HCT116 (cell line): ENCODE results near the gene GOLGA6A.

ENCODE experiments used
- CEBPB ChIP-seq: IDR thresholded peaks from 2 replicates; pipeline ENCODE4 v1.6.1; 2012; ENCODE audit warnings: low read depth
- EGR1 ChIP-seq: IDR thresholded peaks from 2 replicates; pipeline ENCODE4 v1.6.1; 2012; ENCODE audit warnings: low read depth
- EZH2 ChIP-seq: fragments of 200-600 bp; sonication (generic); IDR thresholded peaks from 2 replicates; pipeline ENCODE4 v1.6.1; 2017; ENCODE audit warnings: antibody characterized with exemption, mixed run types
- EZH2phosphoT487 ChIP-seq: fragments of 200-600 bp; IDR thresholded peaks from 2 replicates; pipeline ENCODE4 v1.6.1; 2018; ENCODE audit warnings: antibody characterized with exemption, borderline replicate concordance
- JUND ChIP-seq: IDR thresholded peaks from 2 replicates; pipeline ENCODE4 v1.6.1; 2012
- POLR2A ChIP-seq: IDR thresholded peaks from 2 replicates; pipeline ENCODE4 v1.7.0; 2011; ENCODE audit warnings: borderline replicate concordance; ENCODE audit not compliant: insufficient read depth, insufficient read length; ENCODE audit errors: extremely low read depth
- POLR2AphosphoS5 ChIP-seq: IDR thresholded peaks from 2 replicates; pipeline ENCODE4 v1.6.1; 2011; ENCODE audit warnings: mild to moderate bottlenecking, low read depth, low read length, moderate library complexity
- SP1 ChIP-seq: IDR thresholded peaks from 2 replicates; pipeline ENCODE4 v1.6.1; 2012; ENCODE audit warnings: low read depth
- SRF ChIP-seq: IDR thresholded peaks from 2 replicates; pipeline ENCODE4 v1.6.1; 2012; ENCODE audit warnings: low read depth
- TF ChIP-seq, protein P1 (sequence below), 3 experiments: fragments of 200-600 bp in 1 of 3; sonication (generic) in 1 of 3; IDR thresholded peaks in 2 of 3; conservative IDR thresholded peaks in 1 of 3; 2 replicates each; pipeline ENCODE4 v1.5.1; 2012 to 2017; ENCODE audit warnings: low read depth in 2 of 3, low read length in 2 of 3, antibody characterized with exemption in 1 of 3, borderline replicate concordance in 1 of 3, control low read depth in 1 of 3, mild to moderate bottlenecking in 1 of 3, mixed read lengths in 1 of 3, mixed run types in 1 of 3, moderate library complexity in 1 of 3; ENCODE audit not compliant: insufficient read depth in 1 of 3
- TF ChIP-seq, protein P2 (sequence below): IDR thresholded peaks from 2 replicates; pipeline ENCODE4 v1.6.1; 2012
- TF ChIP-seq, protein P3 (sequence below): IDR thresholded peaks from 2 replicates; pipeline ENCODE4 v1.6.1; 2012; ENCODE audit warnings: low read depth

DNA sequence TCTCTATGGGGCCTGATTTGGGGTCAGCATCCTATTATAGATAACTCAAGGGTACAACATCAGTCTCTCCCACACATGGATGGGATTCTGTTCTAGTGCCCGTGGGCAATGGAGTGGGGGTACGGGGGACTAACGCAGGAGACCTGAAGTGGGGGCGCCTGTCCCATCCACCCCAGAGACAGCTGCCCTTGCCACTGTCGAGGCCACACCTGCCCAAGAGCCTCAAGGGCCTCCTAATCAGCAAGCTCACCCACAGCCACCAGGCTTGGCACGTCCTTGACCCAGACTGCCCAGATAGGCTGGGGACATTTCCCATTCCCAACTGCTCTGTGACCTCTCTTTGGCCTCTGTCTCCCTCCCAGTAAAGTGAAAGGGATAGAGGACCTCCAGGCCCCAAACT, 39.5 kb upstream of the GOLGA6A start:
- TF ChIP-seq, protein P1, sequence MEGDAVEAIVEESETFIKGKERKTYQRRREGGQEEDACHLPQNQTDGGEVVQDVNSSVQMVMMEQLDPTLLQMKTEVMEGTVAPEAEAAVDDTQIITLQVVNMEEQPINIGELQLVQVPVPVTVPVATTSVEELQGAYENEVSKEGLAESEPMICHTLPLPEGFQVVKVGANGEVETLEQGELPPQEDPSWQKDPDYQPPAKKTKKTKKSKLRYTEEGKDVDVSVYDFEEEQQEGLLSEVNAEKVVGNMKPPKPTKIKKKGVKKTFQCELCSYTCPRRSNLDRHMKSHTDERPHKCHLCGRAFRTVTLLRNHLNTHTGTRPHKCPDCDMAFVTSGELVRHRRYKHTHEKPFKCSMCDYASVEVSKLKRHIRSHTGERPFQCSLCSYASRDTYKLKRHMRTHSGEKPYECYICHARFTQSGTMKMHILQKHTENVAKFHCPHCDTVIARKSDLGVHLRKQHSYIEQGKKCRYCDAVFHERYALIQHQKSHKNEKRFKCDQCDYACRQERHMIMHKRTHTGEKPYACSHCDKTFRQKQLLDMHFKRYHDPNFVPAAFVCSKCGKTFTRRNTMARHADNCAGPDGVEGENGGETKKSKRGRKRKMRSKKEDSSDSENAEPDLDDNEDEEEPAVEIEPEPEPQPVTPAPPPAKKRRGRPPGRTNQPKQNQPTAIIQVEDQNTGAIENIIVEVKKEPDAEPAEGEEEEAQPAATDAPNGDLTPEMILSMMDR (IDR thresholded peaks at IDR 0.05 in 2 of 3, conservative IDR thresholded peaks at IDR 0.05 in 1 of 3; ENCODE audit: borderline replicate concordance in 1 of 3, insufficient read depth in 1 of 3, low read depth in 2 of 3, low read length in 2 of 3) = no peak
- TF ChIP-seq POLR2A (no peak), JUND (no peak), SRF (no peak), SP1 (no peak), EZH2phosphoT487 (no peak), POLR2AphosphoS5 (no peak), EZH2 (no peak), EGR1 (no peak), CEBPB (no peak)
- TF ChIP-seq, protein P2, sequence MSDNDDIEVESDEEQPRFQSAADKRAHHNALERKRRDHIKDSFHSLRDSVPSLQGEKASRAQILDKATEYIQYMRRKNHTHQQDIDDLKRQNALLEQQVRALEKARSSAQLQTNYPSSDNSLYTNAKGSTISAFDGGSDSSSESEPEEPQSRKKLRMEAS = no peak
- TF ChIP-seq, protein P3, sequence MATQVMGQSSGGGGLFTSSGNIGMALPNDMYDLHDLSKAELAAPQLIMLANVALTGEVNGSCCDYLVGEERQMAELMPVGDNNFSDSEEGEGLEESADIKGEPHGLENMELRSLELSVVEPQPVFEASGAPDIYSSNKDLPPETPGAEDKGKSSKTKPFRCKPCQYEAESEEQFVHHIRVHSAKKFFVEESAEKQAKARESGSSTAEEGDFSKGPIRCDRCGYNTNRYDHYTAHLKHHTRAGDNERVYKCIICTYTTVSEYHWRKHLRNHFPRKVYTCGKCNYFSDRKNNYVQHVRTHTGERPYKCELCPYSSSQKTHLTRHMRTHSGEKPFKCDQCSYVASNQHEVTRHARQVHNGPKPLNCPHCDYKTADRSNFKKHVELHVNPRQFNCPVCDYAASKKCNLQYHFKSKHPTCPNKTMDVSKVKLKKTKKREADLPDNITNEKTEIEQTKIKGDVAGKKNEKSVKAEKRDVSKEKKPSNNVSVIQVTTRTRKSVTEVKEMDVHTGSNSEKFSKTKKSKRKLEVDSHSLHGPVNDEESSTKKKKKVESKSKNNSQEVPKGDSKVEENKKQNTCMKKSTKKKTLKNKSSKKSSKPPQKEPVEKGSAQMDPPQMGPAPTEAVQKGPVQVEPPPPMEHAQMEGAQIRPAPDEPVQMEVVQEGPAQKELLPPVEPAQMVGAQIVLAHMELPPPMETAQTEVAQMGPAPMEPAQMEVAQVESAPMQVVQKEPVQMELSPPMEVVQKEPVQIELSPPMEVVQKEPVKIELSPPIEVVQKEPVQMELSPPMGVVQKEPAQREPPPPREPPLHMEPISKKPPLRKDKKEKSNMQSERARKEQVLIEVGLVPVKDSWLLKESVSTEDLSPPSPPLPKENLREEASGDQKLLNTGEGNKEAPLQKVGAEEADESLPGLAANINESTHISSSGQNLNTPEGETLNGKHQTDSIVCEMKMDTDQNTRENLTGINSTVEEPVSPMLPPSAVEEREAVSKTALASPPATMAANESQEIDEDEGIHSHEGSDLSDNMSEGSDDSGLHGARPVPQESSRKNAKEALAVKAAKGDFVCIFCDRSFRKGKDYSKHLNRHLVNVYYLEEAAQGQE = no peak
